GM12875 (cell line): Measurements from ENCODE around the gene KANSL1.
"Not testable (repeated sequence)": the region's sequence is repeated elsewhere in the genome, so short reads cannot be mapped to it uniquely, and the experiment has no call there.

Experiments
- H3K4me3 ChIP-seq: one replicate; pipeline ENCODE4 v1.5.1; 2011; ENCODE audit warnings: low read depth, low read length, control low read depth
- TF ChIP-seq, protein P1 (sequence below): IDR thresholded peaks from 2 replicates; pipeline ENCODE4 v1.5.1; 2011; ENCODE audit warnings: low read depth, mild to moderate bottlenecking, control low read depth, inconsistent platforms, low read length, moderate library complexity, borderline replicate concordance; ENCODE audit not compliant: insufficient read depth

Gene KANSL1

GRCh38 chr17:46092991-46093390, 100.2 kb downstream of the KANSL1 start:
- no peak overlapping the region for H3K4me3 ChIP-seq
- TF ChIP-seq, protein P1, sequence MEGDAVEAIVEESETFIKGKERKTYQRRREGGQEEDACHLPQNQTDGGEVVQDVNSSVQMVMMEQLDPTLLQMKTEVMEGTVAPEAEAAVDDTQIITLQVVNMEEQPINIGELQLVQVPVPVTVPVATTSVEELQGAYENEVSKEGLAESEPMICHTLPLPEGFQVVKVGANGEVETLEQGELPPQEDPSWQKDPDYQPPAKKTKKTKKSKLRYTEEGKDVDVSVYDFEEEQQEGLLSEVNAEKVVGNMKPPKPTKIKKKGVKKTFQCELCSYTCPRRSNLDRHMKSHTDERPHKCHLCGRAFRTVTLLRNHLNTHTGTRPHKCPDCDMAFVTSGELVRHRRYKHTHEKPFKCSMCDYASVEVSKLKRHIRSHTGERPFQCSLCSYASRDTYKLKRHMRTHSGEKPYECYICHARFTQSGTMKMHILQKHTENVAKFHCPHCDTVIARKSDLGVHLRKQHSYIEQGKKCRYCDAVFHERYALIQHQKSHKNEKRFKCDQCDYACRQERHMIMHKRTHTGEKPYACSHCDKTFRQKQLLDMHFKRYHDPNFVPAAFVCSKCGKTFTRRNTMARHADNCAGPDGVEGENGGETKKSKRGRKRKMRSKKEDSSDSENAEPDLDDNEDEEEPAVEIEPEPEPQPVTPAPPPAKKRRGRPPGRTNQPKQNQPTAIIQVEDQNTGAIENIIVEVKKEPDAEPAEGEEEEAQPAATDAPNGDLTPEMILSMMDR, result no peak

GRCh38 chr17:46090871-46091270, 102.4 kb downstream of the KANSL1 start:
- H3K4me3 ChIP-seq, result no peak overlapping the region
- TF ChIP-seq, protein P1, result no peak

DNA sequence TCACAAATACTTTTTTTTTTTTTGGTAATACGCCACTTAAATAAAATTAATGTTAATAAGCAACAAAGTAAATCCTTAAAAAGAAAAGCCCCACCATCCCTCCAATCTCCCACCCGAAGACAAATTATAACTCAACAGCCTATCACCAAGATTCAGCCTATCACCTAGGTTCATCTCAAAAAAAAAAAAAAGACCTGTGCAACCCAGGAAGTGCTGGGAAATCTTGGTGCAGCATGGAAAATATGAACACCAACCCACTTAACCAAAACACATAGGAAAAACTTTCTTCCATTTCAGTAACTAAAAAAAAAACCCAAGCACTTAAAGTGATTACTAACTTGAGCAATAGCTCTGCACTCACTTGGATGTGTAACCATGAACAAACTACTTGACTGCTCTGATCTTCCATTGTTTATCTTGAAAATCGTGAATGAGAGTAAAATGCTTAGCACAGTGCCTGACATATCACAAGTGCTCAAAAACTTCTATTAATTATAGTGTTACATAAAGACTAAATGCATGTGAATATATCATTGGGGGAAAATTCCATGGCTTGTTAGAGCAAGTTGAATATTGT, 103.8 kb downstream of the KANSL1 start:
- H3K4me3 ChIP-seq, result no peak overlapping the region
- TF ChIP-seq, protein P1, result no peak

DNA sequence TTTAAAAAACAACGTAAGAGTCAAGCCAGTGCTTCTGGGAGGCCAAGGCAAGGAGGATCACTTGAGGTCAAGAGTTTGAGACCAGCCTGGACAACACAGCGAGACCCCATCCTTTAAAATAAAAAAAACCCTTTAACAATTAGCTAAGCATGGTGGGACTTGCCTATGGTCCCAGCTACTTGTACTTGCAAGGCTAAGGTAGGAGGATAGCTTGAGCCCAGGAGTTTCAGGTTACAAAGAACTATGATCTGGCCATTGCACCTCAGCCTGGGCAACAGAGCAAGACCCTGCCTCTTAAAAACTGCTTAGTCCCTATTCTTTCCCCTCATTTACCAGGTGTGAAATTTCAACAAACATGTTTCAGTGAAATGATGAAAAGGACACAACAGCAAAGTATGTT, 104.6 kb downstream of the KANSL1 start:
- TF ChIP-seq, protein P1, result no peak
- H3K4me3 ChIP-seq, result no peak overlapping the region

DNA sequence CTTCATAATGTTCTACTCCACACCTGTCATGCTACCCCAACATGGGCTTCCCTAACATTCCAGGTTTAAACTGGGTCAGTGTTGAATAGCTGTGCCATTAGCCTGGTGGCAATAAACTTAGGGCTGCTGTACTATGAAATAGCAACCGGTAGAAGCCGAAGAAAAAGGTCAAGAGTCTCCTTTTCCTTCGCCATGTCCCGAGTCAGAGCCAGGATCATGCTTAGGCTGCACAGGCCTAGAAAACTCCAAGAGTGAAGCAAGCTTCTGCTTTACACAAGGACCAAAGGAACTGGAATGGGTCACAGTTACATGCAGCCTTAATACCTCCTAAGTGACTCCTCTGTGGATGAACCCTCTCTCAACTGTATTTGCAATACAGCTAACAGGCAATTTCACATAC, 105.4 kb downstream of the KANSL1 start:
- not testable (repeated sequence) for H3K4me3 ChIP-seq

DNA sequence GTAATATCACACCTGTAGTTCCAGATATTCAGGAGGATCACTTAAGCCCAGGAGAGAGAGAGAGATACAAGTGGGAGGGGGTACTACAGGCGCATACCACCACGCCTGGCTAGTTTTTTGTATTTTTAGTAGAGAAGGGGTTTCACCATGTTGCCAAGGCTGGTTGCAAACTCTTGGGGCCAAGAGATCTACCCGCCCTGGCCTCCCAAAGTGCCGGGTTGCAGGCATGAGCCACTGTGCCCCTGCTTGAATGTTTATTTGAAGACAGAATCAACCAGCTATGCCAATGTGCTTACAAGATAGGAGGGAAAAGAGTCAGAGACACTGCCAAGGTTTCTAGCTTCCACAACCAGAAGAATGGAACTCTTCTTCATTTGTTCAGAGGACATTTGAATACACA, 106.4 kb downstream of the KANSL1 start:
- no peak overlapping the region for H3K4me3 ChIP-seq
- TF ChIP-seq, protein P1, result no peak

DNA sequence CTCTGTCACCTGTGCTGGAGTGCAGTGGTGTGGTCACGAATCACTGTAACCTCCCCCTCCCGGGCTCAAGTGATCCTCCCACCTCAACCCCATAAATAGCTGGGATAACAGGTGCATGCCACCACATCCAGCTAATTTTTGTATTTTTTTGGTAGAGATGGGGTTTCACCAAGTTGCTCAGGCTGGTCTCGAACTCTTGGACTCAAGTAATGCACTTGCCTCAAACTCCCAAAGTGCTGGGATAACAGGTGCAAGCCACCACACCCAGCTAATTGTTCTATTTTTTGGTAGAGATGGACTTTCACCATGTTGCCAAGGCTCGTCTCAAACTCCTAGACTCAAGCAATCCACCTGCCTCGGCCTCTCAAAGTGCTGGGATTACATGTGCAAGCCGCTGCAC, 107.7 kb downstream of the KANSL1 start:
- TF ChIP-seq, protein P1, result no peak

DNA sequence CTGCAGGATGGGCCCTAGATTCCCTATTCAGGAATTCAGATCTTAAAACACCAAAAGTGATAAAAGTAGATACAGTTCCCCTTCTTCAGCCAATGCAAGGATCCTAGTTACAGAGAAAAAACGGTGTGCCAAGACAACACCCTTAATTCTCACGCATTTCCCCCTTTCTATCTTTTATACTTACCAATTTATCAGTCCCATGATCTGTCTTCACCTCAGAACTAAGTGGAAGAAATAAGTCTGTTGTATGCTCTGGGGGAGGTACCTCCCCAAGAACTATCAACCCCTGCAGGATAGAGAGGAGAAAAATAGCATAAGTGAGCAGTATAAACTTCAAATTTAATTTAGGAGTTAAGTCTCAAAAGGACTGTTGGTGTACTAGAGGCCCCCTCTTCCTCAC, 111.0 kb downstream of the KANSL1 start:
- no peak overlapping the region for H3K4me3 ChIP-seq
- TF ChIP-seq, protein P1, result no peak

More for the DNA sequence above, 107.7 kb downstream of the KANSL1 start:
- no peak overlapping the region for H3K4me3 ChIP-seq
